GM13977 (cell line): ENCODE measurements around the gene EDEM2.

Experiments
- DNase-seq: peaks from one replicate; pipeline ENCODE4 v3.0.0; 2012; ENCODE audit warnings: low spot score
- CTCF ChIP-seq: IDR thresholded peaks from 2 replicates; pipeline ENCODE4 v1.5.1; 2012; ENCODE audit warnings: mild to moderate bottlenecking, control low read depth; ENCODE audit not compliant: insufficient read depth; ENCODE audit errors: extremely low read depth, missing control alignments
- in situ Hi-C: fragments of 300-500 bp; cut with MboI; formaldehyde crosslinking; loops from one replicate; pipeline ENCODE4 v1.12.0; 2022; ENCODE audit warnings: low sequenced_read_pairs, low pct_unique_long_range_greater_than_20kb, mixed read lengths, inconsistent platforms; ENCODE audit not compliant: unreplicated experiment

EDEM2 gene

GRCh38 chr20:35134880-35135279 lies 12.3 kb downstream of the EDEM2 start:
- TF ChIP-seq CTCF, result no peak
- in situ Hi-C loops, result no loop called here
- DNase-seq, result no peak

- DNase-seq, result no peak
- in situ Hi-C loops, result no loop called here
- TF ChIP-seq CTCF, result no peak
Measured at GRCh38 chr20:35134472-35134871, 12.7 kb downstream of the EDEM2 start.

GRCh38 chr20:35133735-35134134 lies 13.4 kb downstream of the EDEM2 start:
- no peak for TF ChIP-seq CTCF
- no peak for DNase-seq
- in situ Hi-C loops, result no loop called here

GRCh38 chr20:35133031-35133430 lies 14.1 kb downstream of the EDEM2 start:
- no peak for TF ChIP-seq CTCF
- DNase-seq, result no peak
- in situ Hi-C loops, result no loop called here

GRCh38 chr20:35131934-35132333 lies 15.2 kb downstream of the EDEM2 start:
- DNase-seq, result no peak
- TF ChIP-seq CTCF, result no peak
- in situ Hi-C loops, result no loop called here

GRCh38 chr20:35129647-35130069 lies 17.5 kb downstream of the EDEM2 start:
- in situ Hi-C loops, result no loop called here
- TF ChIP-seq CTCF, result no peak
- DNase-seq, result no peak

- in situ Hi-C loops, result no loop called here
- DNase-seq, result no peak
- no peak for TF ChIP-seq CTCF
Measured at GRCh38 chr20:35125753-35126152, 21.4 kb downstream of the EDEM2 start.
